HCT116 (cell line): Measurements from ENCODE around the gene SLC17A2. TPM values are rescaled to one million over a fixed set of nuclear protein-coding genes. Genes with fewer than 3 reads are reported as not detected.

Experiments used
- ATAC-seq: fragments of 200-7000 bp; cut with Tn5 transposase; 2 replicates; pipeline ENCODE4 v1.9.1; 2020; ENCODE audit warnings: mild to moderate bottlenecking, moderate library complexity
- BruUV-seq: library from RNA; stranded (reverse); fragments of 400-500 nt; replicated peaks from 2 replicates; lab custom pipeline; 2021; lab: Mats Ljungman, UMichigan
- CTCF ChIA-PET: fragments of 300-600 bp; sonication (Branson Sonifier 250); formaldehyde crosslinking; loops from one replicate; lab custom pipeline; 2021; ENCODE audit warnings: antibody characterized with exemption; lab: Charles Lee
- POLR2A ChIA-PET: fragments of 300-600, 350-600 bp; sonication (Branson Sonifier 250); formaldehyde crosslinking; loops from one replicate; lab custom pipeline; 2021; ENCODE audit warnings: antibody characterized with exemption; lab: Charles Lee
- RAD21 ChIA-PET, 2 experiments: fragments of 300-600 bp; sonication (Branson Sonifier 250); formaldehyde crosslinking; loops; one replicate each; lab custom pipeline; 2023; ENCODE audit warnings: low total read pairs in 2 of 2; ENCODE audit not compliant: uncharacterized antibody in 2 of 2, unreplicated experiment in 2 of 2, low non-redundant PET in 1 of 2; lab: Charles Lee
- DNase-seq: peaks from one replicate; pipeline ENCODE4 v3.0.0-alpha.2; 2010; ENCODE audit warnings: low read depth, low spot score
- H2AFZ ChIP-seq: fragments of 200-600 bp; shearing (Covaris generic), sonication (generic); 2 replicates; pipeline ENCODE4 v1.6.1; 2017; ENCODE audit warnings: low read depth, mixed run types, mixed read lengths, antibody characterized with exemption, low read length; ENCODE audit not compliant: poor library complexity, severe bottlenecking
- H3K27ac ChIP-seq: 2 replicates; pipeline ENCODE4 v1.5.1; 2012; ENCODE audit warnings: low read depth, low read length
- H3K27me3 ChIP-seq: fragments of 200-600 bp; sonication (generic); 2 replicates; pipeline ENCODE4 v1.6.1; 2016; ENCODE audit warnings: mixed run types, low read length, mixed read lengths; ENCODE audit not compliant: insufficient read depth
- H3K36me3 ChIP-seq, 2 experiments: fragments of 200-500 bp in 1 of 2; fragments of 200-600 bp in 1 of 2; sonication (Bioruptor generic) in 1 of 2; sonication (generic) in 1 of 2; 2 replicates each; pipeline versions ENCODE4 v1.5.1 to v1.6.1; 2014 to 2016; ENCODE audit warnings: low read length in 2 of 2, inconsistent platforms in 1 of 2, mixed read lengths in 1 of 2, mixed run types in 1 of 2; ENCODE audit not compliant: insufficient read depth in 2 of 2, control insufficient read depth in 1 of 2
- H3K4me1 ChIP-seq, 2 experiments: fragments of 200-600 bp in 1 of 2; sonication (generic) in 1 of 2; 2 replicates each; pipeline versions ENCODE4 v1.5.1 to v1.6.1; 2012 to 2017; ENCODE audit warnings: low read length in 2 of 2, inconsistent platforms in 1 of 2, mild to moderate bottlenecking in 1 of 2, mixed read lengths in 1 of 2, mixed run types in 1 of 2, moderate library complexity in 1 of 2; ENCODE audit not compliant: insufficient read depth in 2 of 2, control insufficient read depth in 1 of 2
- H3K4me2 ChIP-seq: fragments of 200-600 bp; sonication (generic); 2 replicates; pipeline ENCODE4 v1.6.1; 2017; ENCODE audit warnings: mixed run types, low read length, mixed read lengths
- H3K4me3 ChIP-seq, 2 experiments: fragments of 200-600 bp in 1 of 2; sonication (generic) in 1 of 2; replicated peaks in 1 of 2; 2 replicates each; pipeline ENCODE4 v1.5.1; 2011 to 2016; ENCODE audit warnings: low read length in 2 of 2, control low read depth in 1 of 2, low read depth in 1 of 2, mild to moderate bottlenecking in 1 of 2, mixed read lengths in 1 of 2, mixed run types in 1 of 2
- H3K79me2 ChIP-seq: fragments of 200-600 bp; sonication (generic); 2 replicates; pipeline ENCODE4 v1.6.1; 2017; ENCODE audit warnings: mild to moderate bottlenecking, mixed run types, low read length, moderate library complexity, mixed read lengths; ENCODE audit not compliant: insufficient read depth
- H3K9ac ChIP-seq: fragments of 200-600 bp; sonication (generic); 2 replicates; pipeline ENCODE4 v1.6.1; 2016; ENCODE audit warnings: low read length, mixed read lengths
- H3K9me2 ChIP-seq: fragments of 200-600 bp; sonication (generic), shearing (Covaris generic); 2 replicates; pipeline ENCODE4 v1.6.1; 2017; ENCODE audit warnings: mixed run types, mild to moderate bottlenecking, moderate library complexity; ENCODE audit not compliant: insufficient read depth
- H3K9me3 ChIP-seq, 2 experiments: fragments of 200-500 bp in 1 of 2; fragments of 200-600 bp in 1 of 2; sonication (Bioruptor generic) in 1 of 2; sonication (generic) in 1 of 2; 2 replicates each; pipeline ENCODE4 v1.6.1; 2014 to 2017; ENCODE audit warnings: low read length in 2 of 2, mixed read lengths in 2 of 2, inconsistent platforms in 1 of 2, low read depth in 1 of 2, mild to moderate bottlenecking in 1 of 2, mixed run types in 1 of 2, moderate library complexity in 1 of 2; ENCODE audit not compliant: control insufficient read depth in 1 of 2, insufficient read depth in 1 of 2
- H4K20me1 ChIP-seq: fragments of 200-600 bp; sonication (generic), shearing (Covaris generic); 2 replicates; pipeline ENCODE4 v1.6.1; 2017; ENCODE audit warnings: mixed run types, mild to moderate bottlenecking, moderate library complexity; ENCODE audit not compliant: insufficient read depth
- ATF3 ChIP-seq: IDR thresholded peaks from 2 replicates; pipeline ENCODE4 v1.6.1; 2012
- CBX3 ChIP-seq: IDR thresholded peaks from 2 replicates; pipeline ENCODE4 v1.6.1; 2012; ENCODE audit warnings: low read depth
- CTCF ChIP-seq, 3 experiments: fragments of 200-600 bp in 1 of 3; sonication (generic) in 1 of 3; IDR thresholded peaks in 2 of 3; conservative IDR thresholded peaks in 1 of 3; 2 replicates each; pipeline ENCODE4 v1.5.1; 2012 to 2017; ENCODE audit warnings: low read depth in 2 of 3, low read length in 2 of 3, antibody characterized with exemption in 1 of 3, borderline replicate concordance in 1 of 3, control low read depth in 1 of 3, mild to moderate bottlenecking in 1 of 3, mixed read lengths in 1 of 3, mixed run types in 1 of 3, moderate library complexity in 1 of 3; ENCODE audit not compliant: insufficient read depth in 1 of 3
- EGR1 ChIP-seq: IDR thresholded peaks from 2 replicates; pipeline ENCODE4 v1.6.1; 2012; ENCODE audit warnings: low read depth
- ELF1 ChIP-seq: IDR thresholded peaks from 2 replicates; pipeline ENCODE4 v1.6.1; 2012; ENCODE audit warnings: low read depth, borderline replicate concordance
- EZH2phosphoT487 ChIP-seq: fragments of 200-600 bp; IDR thresholded peaks from 2 replicates; pipeline ENCODE4 v1.6.1; 2018; ENCODE audit warnings: antibody characterized with exemption, borderline replicate concordance
- MAX ChIP-seq: IDR thresholded peaks from 2 replicates; pipeline ENCODE4 v1.6.1; 2012
- POLR2A ChIP-seq: IDR thresholded peaks from 2 replicates; pipeline ENCODE4 v1.7.0; 2011; ENCODE audit warnings: borderline replicate concordance; ENCODE audit not compliant: insufficient read depth, insufficient read length; ENCODE audit errors: extremely low read depth
- SRF ChIP-seq: IDR thresholded peaks from 2 replicates; pipeline ENCODE4 v1.6.1; 2012; ENCODE audit warnings: low read depth
- TCF7L2 ChIP-seq: IDR thresholded peaks from 2 replicates; pipeline ENCODE4 v1.7.0; 2011; ENCODE audit warnings: borderline replicate concordance, inconsistent platforms; ENCODE audit not compliant: insufficient read depth, insufficient read length; ENCODE audit errors: extremely low read depth
- ZFX ChIP-seq: fragments of 450-650 bp; IDR thresholded peaks from 2 replicates; pipeline ENCODE4 v1.6.1; 2017
- intact Hi-C: fragments of 100-400 bp; cut with micrococcal nuclease; formaldehyde crosslinking; loops from 2 replicates; pipeline ENCODE4 v1.10.0; 2022
- total RNA-seq: library from RNA; stranded (reverse); gene quantifications from one replicate; pipeline ENCODE4 v1.2.1, GENCODE V29; 2021; ENCODE audit not compliant: unreplicated experiment

Gene SLC17A2
- total RNA-seq, 1 experiment from 2014 or later: not detected

GRCh38 chr6:25899580-25900408, 30.7 kb downstream of the SLC17A2 start:
- Histone ChIP-seq H3K79me2 (no peaks in the 10 kb centered on the region), H3K4me2 (no peak overlapping the region), H4K20me1 (no peaks in the 10 kb centered on the region), H3K9ac (no peak overlapping the region), H3K9me3 (no peaks in the 10 kb centered on the region), H3K27me3 (no peaks in the 10 kb centered on the region), H3K9me2 (no peaks in the 10 kb centered on the region), H3K4me1 (no peaks in the 10 kb centered on the region), H3K27ac (no peak overlapping the region), H3K4me3 (no peak overlapping the region), H2AFZ (no peak overlapping the region), H3K36me3 (no peaks in the 10 kb centered on the region)
- ChIA-PET CTCF (no interaction called here), RAD21 (no interaction called here), POLR2A (interaction anchor here (1.3 kb wide), 1 partner anchor 120 kb away, joined by 3 read pairs; a partner anchor contains a TSS)
- intact Hi-C loops: no loop called here
- ATAC-seq: no peak
- BruUV-seq: no TSS peak
- DNase-seq: no peak
- TF ChIP-seq EZH2phosphoT487 (no peak), EGR1 (no peak), ZFX (no peak), CBX3 (no peak), ATF3 (no peak), MAX (no peak), CTCF (IDR thresholded peaks at IDR 0.05 in 2 of 3, conservative IDR thresholded peaks at IDR 0.05 in 1 of 3; ENCODE audit: borderline replicate concordance in 1 of 3, insufficient read depth in 1 of 3, low read depth in 2 of 3, low read length in 2 of 3) (no peak), ELF1 (no peak), TCF7L2 (no peak), POLR2A (no peak), SRF (no peak)
